ENCODE data around the gene STK24. TPM values are rescaled to one million over a fixed set of nuclear protein-coding genes. Genes with fewer than 3 reads are reported as not detected.

The STK24 gene
- total RNA-seq, 2 donors from 2014 or later, result 212 to 231 TPM

- Mint-ChIP-seq H3K27me3 (no peaks in the 10 kb centered on the region), H3K9me3 (no peaks in the 10 kb centered on the region), H3K27ac (peak overlapping the region; percentile 85), H3K4me1 (peaks cover 19% of the 10 kb centered on the region), H3K4me3 (no peak overlapping the region), H3K36me3 (ENCODE audit: low read depth) (peaks cover 29% of the 10 kb centered on the region)
- ATAC-seq (replicated peaks), result no peak
Measured at GRCh38 chr13:98443329-98443728, 133.6 kb downstream of the STK24 start.

GRCh38 chr13:98442391-98443230, 134.3 kb downstream of the STK24 start:
- Mint-ChIP-seq H3K27me3 (no peaks in the 10 kb centered on the region), H3K4me1 (peaks cover 19% of the 10 kb centered on the region), H3K9me3 (no peaks in the 10 kb centered on the region), H3K4me3 (no peak overlapping the region), H3K27ac (peak overlapping the region; percentile 30), H3K36me3 (ENCODE audit: low read depth) (peaks cover 22% of the 10 kb centered on the region)
- ATAC-seq (replicated peaks), result no peak

- peaks cover 10% of the 10 kb centered on the region for H3K36me3 Mint-ChIP-seq (ENCODE audit: low read depth)
- H3K9me3 Mint-ChIP-seq, result no peaks in the 10 kb centered on the region
- ATAC-seq (replicated peaks), result no peak
- H3K4me1 Mint-ChIP-seq, result peaks cover 8% of the 10 kb centered on the region
- H3K27ac Mint-ChIP-seq, result no peak overlapping the region
- H3K4me3 Mint-ChIP-seq, result no peak overlapping the region
- peaks cover 3% of the 10 kb centered on the region for H3K27me3 Mint-ChIP-seq
Measured at GRCh38 chr13:98441056-98441676, 135.7 kb downstream of the STK24 start.

- peaks cover 8% of the 10 kb centered on the region for H3K4me1 Mint-ChIP-seq
- H3K4me3 Mint-ChIP-seq, result no peak overlapping the region
- no peaks in the 10 kb centered on the region for H3K9me3 Mint-ChIP-seq
- H3K27me3 Mint-ChIP-seq, result peaks cover 3% of the 10 kb centered on the region
- no peak for ATAC-seq (replicated peaks)
- H3K27ac Mint-ChIP-seq, result no peak overlapping the region
- peaks cover 5% of the 10 kb centered on the region for H3K36me3 Mint-ChIP-seq (ENCODE audit: low read depth)
Measured at GRCh38 chr13:98440390-98441055, 136.4 kb downstream of the STK24 start.

GRCh38 chr13:98439896-98440295, 137.0 kb downstream of the STK24 start:
- peaks cover 8% of the 10 kb centered on the region for H3K4me1 Mint-ChIP-seq
- no peak overlapping the region for H3K4me3 Mint-ChIP-seq
- H3K9me3 Mint-ChIP-seq, result no peaks in the 10 kb centered on the region
- H3K36me3 Mint-ChIP-seq (ENCODE audit: low read depth), result no peaks in the 10 kb centered on the region
- no peak for ATAC-seq (replicated peaks)
- peaks cover 3% of the 10 kb centered on the region for H3K27me3 Mint-ChIP-seq
- H3K27ac Mint-ChIP-seq, result no peak overlapping the region

GRCh38 chr13:98439126-98439828, 137.6 kb downstream of the STK24 start:
- peaks cover 3% of the 10 kb centered on the region for H3K27me3 Mint-ChIP-seq
- H3K27ac Mint-ChIP-seq, result no peak overlapping the region
- no peak overlapping the region for H3K4me3 Mint-ChIP-seq
- H3K4me1 Mint-ChIP-seq, result peaks cover 7% of the 10 kb centered on the region
- H3K36me3 Mint-ChIP-seq (ENCODE audit: low read depth), result no peaks in the 10 kb centered on the region
- no peaks in the 10 kb centered on the region for H3K9me3 Mint-ChIP-seq
- no peak for ATAC-seq (replicated peaks)

- H3K27me3 Mint-ChIP-seq, result peaks cover 3% of the 10 kb centered on the region
Measured at GRCh38 chr13:98438246-98439125, 138.4 kb downstream of the STK24 start.

GRCh38 chr13:98436233-98436910, 140.5 kb downstream of the STK24 start:
- Mint-ChIP-seq H3K36me3 (ENCODE audit: low read depth) (no peaks in the 10 kb centered on the region), H3K9me3 (no peaks in the 10 kb centered on the region), H3K27me3 (peaks cover 13% of the 10 kb centered on the region), H3K4me1 (no peaks in the 10 kb centered on the region), H3K4me3 (no peak overlapping the region), H3K27ac (no peak overlapping the region)
- ATAC-seq (replicated peaks), result no peak

More at GRCh38 chr13:98438246-98439125, 138.4 kb downstream of the STK24 start:
- no peak overlapping the region for H3K27ac Mint-ChIP-seq
- H3K36me3 Mint-ChIP-seq (ENCODE audit: low read depth), result no peaks in the 10 kb centered on the region
- no peak overlapping the region for H3K4me3 Mint-ChIP-seq
- H3K9me3 Mint-ChIP-seq, result no peaks in the 10 kb centered on the region
- peaks cover 2% of the 10 kb centered on the region for H3K4me1 Mint-ChIP-seq
- no peak for ATAC-seq (replicated peaks)

GRCh38 chr13:98435376-98435775, 141.5 kb downstream of the STK24 start:
- H3K27ac Mint-ChIP-seq, result no peak overlapping the region
- peaks cover 13% of the 10 kb centered on the region for H3K27me3 Mint-ChIP-seq
- no peaks in the 10 kb centered on the region for H3K4me1 Mint-ChIP-seq
- H3K4me3 Mint-ChIP-seq, result no peak overlapping the region
- no peaks in the 10 kb centered on the region for H3K9me3 Mint-ChIP-seq
- no peak for ATAC-seq (replicated peaks)
- no peaks in the 10 kb centered on the region for H3K36me3 Mint-ChIP-seq (ENCODE audit: low read depth)

GRCh38 chr13:98434060-98434459, 142.8 kb downstream of the STK24 start:
- no peak for ATAC-seq (replicated peaks)
- no peak overlapping the region for H3K4me3 Mint-ChIP-seq

GRCh38 chr13:98433654-98434053, 143.3 kb downstream of the STK24 start:
- Mint-ChIP-seq H3K9me3 (no peaks in the 10 kb centered on the region), H3K4me1 (no peaks in the 10 kb centered on the region), H3K27me3 (peaks cover 22% of the 10 kb centered on the region), H3K36me3 (ENCODE audit: low read depth) (no peaks in the 10 kb centered on the region), H3K4me3 (no peak overlapping the region), H3K27ac (no peak overlapping the region)
- ATAC-seq (replicated peaks), result no peak

More at GRCh38 chr13:98434060-98434459, 142.8 kb downstream of the STK24 start:
- Mint-ChIP-seq H3K27me3 (peaks cover 19% of the 10 kb centered on the region), H3K9me3 (no peaks in the 10 kb centered on the region), H3K36me3 (ENCODE audit: low read depth) (no peaks in the 10 kb centered on the region), H3K27ac (no peak overlapping the region), H3K4me1 (no peaks in the 10 kb centered on the region)

- Mint-ChIP-seq H3K27ac (no peak overlapping the region), H3K4me3 (no peak overlapping the region), H3K4me1 (no peaks in the 10 kb centered on the region), H3K9me3 (no peaks in the 10 kb centered on the region), H3K27me3 (peaks cover 25% of the 10 kb centered on the region), H3K36me3 (ENCODE audit: low read depth) (no peaks in the 10 kb centered on the region)
- ATAC-seq (replicated peaks), result no peak
Measured at GRCh38 chr13:98432638-98433037, 144.3 kb downstream of the STK24 start.

Measured in activated T-helper 17 cell treated with anti-CD3 and anti-CD28 coated beads, Interleukin-2, amount 50 U/mL, for 72 hours (primary cell).